Heart left ventricle (tissue), 13 donors: ENCODE results near the gene CRACR2A.

Experiments
- POLR2A ChIP-seq, 2 donors: fragments of 450-650 bp; IDR thresholded peaks; one replicate each; pipeline ENCODE4 v1.6.1; 2017; ENCODE audit warnings: antibody characterized with exemption in 2 of 2, mild to moderate bottlenecking in 2 of 2, moderate library complexity in 2 of 2
- TF ChIP-seq, protein P1 (sequence below), 12 donors: fragments of 200-600 bp; sonication (generic) in 4 of 12; IDR thresholded peaks; one replicate each; pipeline versions ENCODE4 v1.5.0 to v1.8.0; 2018 to 2022; ENCODE audit warnings: antibody characterized with exemption in 12 of 12, mild to moderate bottlenecking in 5 of 12
- donor health status: ischemic (EF 13 %, LVEDD 7.1; RV severe dilation, severe dysfunction).
- donor health status: DM: no; HTN: yes; CAD: no.
- donor health status: DM: no; HTN: no; CAD: no.
- donor health status: ischemic (EF 25% LVEDD 6.9; RV normal size, moderate dysfunction).
- donor health status: ischemic (EF 25% LVEDD 5.7; RV mildly dilated, moderate dysfunction).
- donor health status: ischemic (EF 35%, LVEDD 5.7; RV mildly dilated, moderate dysfunction).
- donor health status: nonischemic (EF 11% LVEDD 7.7; RV severe dilation, severe dysfunction).
- donor health status: DM: yes; HTN: yes; CAD: no.
- donor health status: PGD.
- donor health status: ischemic (EF 29% LVEDD 5.4; RV normal size, mild dysfunction).
- donor health status: nonischemic (EF 23%, LVEDD 6.1; RV moderate dilation, normal function).

DNA sequence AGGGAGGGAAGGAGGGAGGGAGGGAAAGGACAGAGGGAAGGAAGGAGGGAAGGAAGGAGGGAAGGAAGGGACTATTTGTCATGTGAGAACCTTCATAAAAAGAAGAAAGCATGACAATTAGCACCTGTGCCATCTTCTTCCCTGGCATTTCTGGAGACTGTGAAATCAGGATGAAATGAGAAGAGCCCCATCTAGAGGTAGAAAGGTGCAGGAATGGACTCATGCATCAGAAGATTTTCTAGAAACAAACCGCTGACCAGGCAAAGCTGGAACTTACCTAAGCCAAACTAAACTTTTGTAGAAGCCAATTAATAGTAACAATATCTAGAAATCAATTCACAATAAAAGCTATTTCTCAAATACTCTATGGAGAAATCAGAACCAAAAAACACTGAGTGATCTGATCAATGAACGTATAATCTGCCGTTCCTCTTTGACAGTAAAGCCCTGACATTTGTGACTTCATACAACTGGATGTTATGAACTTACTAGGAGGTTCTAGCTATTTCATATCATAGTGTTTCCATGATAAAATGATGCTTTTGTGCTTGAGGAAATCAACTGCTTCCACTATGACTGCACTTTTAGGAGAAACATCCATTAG lies 24.4 kb upstream of the CRACR2A start:
- TF ChIP-seq, protein P1, sequence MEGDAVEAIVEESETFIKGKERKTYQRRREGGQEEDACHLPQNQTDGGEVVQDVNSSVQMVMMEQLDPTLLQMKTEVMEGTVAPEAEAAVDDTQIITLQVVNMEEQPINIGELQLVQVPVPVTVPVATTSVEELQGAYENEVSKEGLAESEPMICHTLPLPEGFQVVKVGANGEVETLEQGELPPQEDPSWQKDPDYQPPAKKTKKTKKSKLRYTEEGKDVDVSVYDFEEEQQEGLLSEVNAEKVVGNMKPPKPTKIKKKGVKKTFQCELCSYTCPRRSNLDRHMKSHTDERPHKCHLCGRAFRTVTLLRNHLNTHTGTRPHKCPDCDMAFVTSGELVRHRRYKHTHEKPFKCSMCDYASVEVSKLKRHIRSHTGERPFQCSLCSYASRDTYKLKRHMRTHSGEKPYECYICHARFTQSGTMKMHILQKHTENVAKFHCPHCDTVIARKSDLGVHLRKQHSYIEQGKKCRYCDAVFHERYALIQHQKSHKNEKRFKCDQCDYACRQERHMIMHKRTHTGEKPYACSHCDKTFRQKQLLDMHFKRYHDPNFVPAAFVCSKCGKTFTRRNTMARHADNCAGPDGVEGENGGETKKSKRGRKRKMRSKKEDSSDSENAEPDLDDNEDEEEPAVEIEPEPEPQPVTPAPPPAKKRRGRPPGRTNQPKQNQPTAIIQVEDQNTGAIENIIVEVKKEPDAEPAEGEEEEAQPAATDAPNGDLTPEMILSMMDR (IDR thresholded peaks at IDR 0.05), result peak; percentile 48 to 79 (median 70)
- no peak for TF ChIP-seq POLR2A (IDR thresholded peaks at IDR 0.05)
